KMS-11 (cell line): ENCODE results near the gene HHIPL1.

Source experiments
- H2AFZ ChIP-seq: fragments of 200-600 bp; sonication (generic); 2 replicates; pipeline ENCODE4 v1.6.1; 2016; ENCODE audit warnings: antibody characterized with exemption, mixed run types, low read depth
- H3K27ac ChIP-seq: fragments of 200-600 bp; sonication (generic); 2 replicates; pipeline ENCODE4 v1.6.1; 2016; ENCODE audit warnings: mild to moderate bottlenecking, mixed run types
- H3K27me3 ChIP-seq: fragments of 200-600 bp; sonication (generic); 2 replicates; pipeline ENCODE4 v1.6.1; 2017; ENCODE audit warnings: mild to moderate bottlenecking, low read depth, mixed run types, moderate library complexity; ENCODE audit not compliant: insufficient read depth
- H3K36me3 ChIP-seq: fragments of 200-600 bp; sonication (generic); 2 replicates; pipeline ENCODE4 v1.6.1; 2017; ENCODE audit warnings: mild to moderate bottlenecking, mixed run types; ENCODE audit not compliant: insufficient read depth
- H3K4me1 ChIP-seq: fragments of 200-600 bp; sonication (generic); 2 replicates; pipeline ENCODE4 v1.6.1; 2016; ENCODE audit warnings: mild to moderate bottlenecking, low read depth, mixed run types; ENCODE audit not compliant: poor library complexity, severe bottlenecking
- H3K4me2 ChIP-seq: fragments of 200-600 bp; sonication (generic); 2 replicates; pipeline ENCODE4 v1.7.0; 2016; ENCODE audit warnings: mild to moderate bottlenecking, mixed run types
- H3K4me3 ChIP-seq: fragments of 200-600 bp; sonication (generic); IDR thresholded peaks from 2 replicates; pipeline ENCODE4 v1.6.1; 2017; ENCODE audit warnings: low read depth, low read length, mixed read lengths; ENCODE audit not compliant: insufficient read depth
- H3K79me2 ChIP-seq: fragments of 200-600 bp; sonication (generic); 2 replicates; pipeline ENCODE4 v1.6.1; 2016; ENCODE audit warnings: low read depth, mixed run types; ENCODE audit not compliant: insufficient read depth
- H3K9ac ChIP-seq: fragments of 200-600 bp; sonication (generic); 2 replicates; pipeline ENCODE4 v1.6.1; 2016; ENCODE audit warnings: mild to moderate bottlenecking, mixed run types
- H4K20me1 ChIP-seq: fragments of 200-600 bp; sonication (generic); 2 replicates; pipeline ENCODE4 v1.6.1; 2016; ENCODE audit warnings: mild to moderate bottlenecking, mixed run types; ENCODE audit not compliant: insufficient read depth
- CTCF ChIP-seq: fragments of 200-600 bp; sonication (generic); conservative IDR thresholded peaks from 2 replicates; pipeline ENCODE4 v1.6.1; 2017; ENCODE audit warnings: low read depth, mild to moderate bottlenecking, antibody characterized with exemption, low read length, moderate library complexity, mixed read lengths

The HHIPL1 gene

GRCh38 chr14:99690636-99691035, 45.7 kb downstream of the HHIPL1 start:
- Histone ChIP-seq H2AFZ (no peak overlapping the region), H3K4me1 (no peaks in the 10 kb centered on the region), H3K4me3 (no peak overlapping the region)

DNA sequence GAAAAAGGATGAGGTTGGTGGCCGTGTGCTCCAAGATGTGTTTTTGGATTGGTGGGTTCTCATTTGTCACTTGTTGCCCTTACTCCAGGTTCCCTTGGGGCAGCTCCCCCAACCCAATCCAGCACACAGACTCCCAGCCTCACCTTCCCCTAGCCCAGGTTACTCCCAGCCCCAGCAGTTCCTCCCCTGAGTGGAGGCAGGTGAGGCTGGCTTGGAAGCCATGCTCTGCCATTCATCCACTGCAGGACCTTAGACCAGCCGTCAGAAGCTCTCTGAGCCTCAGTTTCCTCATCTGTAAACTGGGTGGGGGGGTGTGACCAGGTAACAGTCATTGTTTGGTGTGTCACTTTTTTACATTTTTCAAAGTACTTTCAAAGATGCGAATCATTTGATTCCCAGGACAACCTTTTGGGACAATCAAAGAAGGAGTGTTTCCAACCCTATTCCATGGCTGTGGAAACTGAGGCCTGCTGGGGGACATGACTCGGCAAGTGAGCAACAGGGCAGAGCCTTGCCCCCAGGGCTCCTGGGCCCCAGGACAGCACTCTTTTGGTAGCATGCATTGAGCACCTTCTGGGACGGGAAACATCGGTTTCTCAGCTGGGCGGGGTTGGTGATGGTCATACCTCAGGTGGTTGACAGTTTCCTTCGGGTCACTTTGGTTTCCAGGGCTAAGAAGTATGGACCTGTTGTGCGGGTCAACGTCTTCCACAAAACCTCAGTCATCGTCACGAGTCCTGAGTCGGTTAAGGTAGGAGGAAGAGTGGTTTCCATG, 46.4 kb downstream of the HHIPL1 start:
- no peak overlapping the region for H3K9ac ChIP-seq
- H3K79me2 ChIP-seq, result no peaks in the 10 kb centered on the region
- no peak overlapping the region for H3K27ac ChIP-seq
- H3K4me3 ChIP-seq, result no peak overlapping the region
- no peaks in the 10 kb centered on the region for H3K27me3 ChIP-seq
- H3K4me1 ChIP-seq, result no peaks in the 10 kb centered on the region
- H3K4me2 ChIP-seq, result no peak overlapping the region
- no peak for TF ChIP-seq CTCF
- no peaks in the 10 kb centered on the region for H3K36me3 ChIP-seq
- no peaks in the 10 kb centered on the region for H4K20me1 ChIP-seq
- H2AFZ ChIP-seq, result no peak overlapping the region

More at GRCh38 chr14:99690636-99691035, 45.7 kb downstream of the HHIPL1 start:
- Histone ChIP-seq H3K9ac (no peak overlapping the region), H3K79me2 (no peaks in the 10 kb centered on the region), H3K27ac (no peak overlapping the region), H3K36me3 (no peaks in the 10 kb centered on the region), H4K20me1 (no peaks in the 10 kb centered on the region), H3K27me3 (no peaks in the 10 kb centered on the region), H3K4me2 (no peak overlapping the region)
- TF ChIP-seq CTCF, result no peak

DNA sequence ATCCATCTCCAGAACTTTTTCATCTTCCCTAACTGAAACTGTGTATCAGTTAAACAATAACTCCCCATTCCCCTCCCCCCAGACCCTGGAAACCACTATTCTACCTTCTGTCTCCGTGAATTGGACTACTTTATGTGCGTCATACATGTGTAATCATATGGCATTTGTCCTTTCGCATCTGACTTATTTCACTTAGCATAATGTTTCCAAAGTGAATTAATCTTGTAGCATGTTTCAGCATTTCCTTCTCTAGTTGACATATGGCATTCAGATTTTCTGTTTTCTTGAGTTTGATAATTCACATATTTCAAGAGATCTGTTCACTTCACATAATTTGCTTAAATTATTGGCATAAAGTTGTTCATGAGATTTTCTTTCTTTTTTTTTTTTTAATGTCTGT, 49.0 kb downstream of the HHIPL1 start:
- H3K4me3 ChIP-seq, result no peak overlapping the region
- H3K9ac ChIP-seq, result no peak overlapping the region
- no peaks in the 10 kb centered on the region for H4K20me1 ChIP-seq
- no peaks in the 10 kb centered on the region for H3K79me2 ChIP-seq
- H3K4me2 ChIP-seq, result no peak overlapping the region
- no peak for TF ChIP-seq CTCF
- H2AFZ ChIP-seq, result no peak overlapping the region
- no peaks in the 10 kb centered on the region for H3K36me3 ChIP-seq
- H3K27ac ChIP-seq, result no peak overlapping the region
- no peaks in the 10 kb centered on the region for H3K4me1 ChIP-seq
- H3K27me3 ChIP-seq, result no peaks in the 10 kb centered on the region

DNA sequence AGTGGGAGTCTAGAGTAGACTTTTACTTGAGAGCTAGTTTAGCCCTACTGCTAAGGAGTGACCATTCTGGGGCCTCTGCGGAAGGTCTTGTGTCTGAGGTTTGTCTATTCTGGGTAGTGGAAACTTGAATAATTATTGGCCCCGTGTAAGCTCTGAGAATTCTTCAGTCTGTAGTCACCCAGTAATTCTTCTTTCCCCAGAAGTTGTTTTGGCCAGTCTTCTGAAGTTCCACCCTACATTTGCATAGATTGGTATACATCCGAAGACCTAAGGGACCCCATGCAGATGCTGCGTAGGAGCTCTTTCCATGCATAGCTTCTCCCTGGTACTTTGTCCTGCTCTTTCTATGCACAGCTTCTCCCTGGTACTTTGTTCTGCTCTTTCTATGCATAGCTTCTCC, 52.0 kb downstream of the HHIPL1 start:
- no peak overlapping the region for H3K4me3 ChIP-seq
- no peaks in the 10 kb centered on the region for H4K20me1 ChIP-seq
- no peak overlapping the region for H2AFZ ChIP-seq
- H3K36me3 ChIP-seq, result no peaks in the 10 kb centered on the region
- no peaks in the 10 kb centered on the region for H3K79me2 ChIP-seq
- no peaks in the 10 kb centered on the region for H3K27me3 ChIP-seq
- no peaks in the 10 kb centered on the region for H3K4me1 ChIP-seq
- no peak overlapping the region for H3K9ac ChIP-seq
- no peak for TF ChIP-seq CTCF
- H3K27ac ChIP-seq, result no peak overlapping the region
- no peak overlapping the region for H3K4me2 ChIP-seq
